Embryonic facial prominence (tissue), 1 donor: ENCODE measurements around the gene TLR7.

ENCODE experiments used
- DNase-seq: peaks from one replicate; pipeline ENCODE4 v3.0.0-alpha.2; 2016; ENCODE audit errors: extremely low spot score

Gene TLR7

DNA sequence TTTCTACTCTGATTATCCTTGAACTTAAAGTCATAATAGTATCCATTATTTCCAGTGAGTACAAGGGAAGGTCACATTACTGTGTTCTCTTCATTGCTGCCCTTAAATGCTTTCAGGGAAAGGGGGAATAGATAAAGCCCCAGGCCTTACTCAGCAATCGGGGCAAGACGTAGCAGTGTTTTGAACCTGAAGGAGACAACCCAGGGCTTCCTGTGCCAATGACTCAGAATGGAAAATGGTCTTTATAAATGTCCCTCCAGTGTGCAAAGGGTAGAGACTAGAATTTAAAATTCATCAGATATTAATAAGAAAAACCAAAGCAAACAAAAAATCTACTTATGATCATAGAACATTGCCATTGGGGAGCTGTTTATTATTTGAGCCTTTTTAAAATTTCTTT lies 63.3 kb downstream of the TLR7 start:
- DNase-seq: no peak

DNA sequence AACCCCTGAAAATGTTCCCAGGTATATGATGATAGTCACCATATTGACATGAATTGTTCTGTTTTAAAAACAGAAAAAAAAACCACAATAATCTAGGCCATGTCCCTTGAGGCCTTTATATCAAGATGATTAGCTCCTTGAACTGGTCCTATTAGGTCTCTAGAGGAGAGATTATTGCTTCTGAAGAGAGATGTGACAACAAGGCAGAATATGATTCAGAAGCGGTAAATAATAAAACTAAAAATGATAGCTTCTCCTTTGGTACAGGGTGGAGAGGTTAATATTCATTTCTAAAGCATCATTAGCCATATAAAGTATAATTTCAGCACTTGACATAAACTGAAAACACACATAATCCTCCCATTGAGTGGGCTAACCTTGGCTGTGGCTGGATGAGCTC lies 65.4 kb downstream of the TLR7 start:
- no peak for DNase-seq

GRCh38 chrX:12934850-12935249 lies 68.0 kb downstream of the TLR7 start:
- DNase-seq: no peak

- no peak for DNase-seq
These were observed 70.1 kb downstream of the TLR7 start for GRCh38 chrX:12936947-12937346.
